ENCODE results near the gene FER1L5.

DNA sequence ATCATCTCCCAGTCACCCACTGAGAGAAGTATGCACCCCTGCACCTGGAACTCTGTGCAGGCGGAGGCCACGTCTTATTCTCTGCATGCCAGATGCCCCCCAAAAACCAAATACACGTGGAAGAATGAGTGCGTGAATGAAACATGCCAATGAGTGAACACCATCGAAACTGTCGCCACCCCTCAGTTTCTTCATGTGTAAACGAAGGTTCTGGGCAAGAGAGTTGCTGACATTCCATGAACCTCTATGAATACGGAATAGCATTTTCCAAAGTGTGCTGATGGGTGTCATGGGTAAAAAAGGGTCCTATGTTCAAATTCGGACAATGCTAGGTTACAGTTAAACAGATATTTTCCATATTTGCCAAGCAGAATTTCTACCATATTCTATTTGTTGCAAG is 19.8 kb downstream of the FER1L5 start:
- TF ChIP-seq POLR2AphosphoS5 (IDR thresholded peaks at IDR 0.05; ENCODE audit: low read depth, low read length): no peak
- no peak for TF ChIP-seq POLR2A (IDR thresholded peaks at IDR 0.05; ENCODE audit: low read depth, low read length)
- TF ChIP-seq SPI1 (IDR thresholded peaks at IDR 0.05; ENCODE audit: low read depth, low read length): no peak
- TF ChIP-seq POU2F2 (IDR thresholded peaks at IDR 0.05; ENCODE audit: low read depth, low read length): no peak

All from GM12891 (cell line).